Caki2 (cell line): ENCODE results near the gene SUPT4H1. TPM values are rescaled to one million over a fixed set of nuclear protein-coding genes. Genes with fewer than 3 reads are reported as not detected.

Source experiments
- DNase-seq: peaks from one replicate; pipeline ENCODE4 v3.0.0-alpha.2; 2015; ENCODE audit warnings: low read depth
- in situ Hi-C: cut with HindIII; loops from 2 replicates; pipeline ENCODE4 v1.10.0; 2016; ENCODE audit warnings: low sequenced_read_pairs, low pct_unique_long_range_greater_than_20kb, mixed read lengths
- total RNA-seq: library from RNA; depleted of rRNA; stranded (reverse); fragments of >200 nt; shearing (Covaris generic); gene quantifications from 2 replicates; pipeline ENCODE4 v1.2.3, GENCODE V29; 2014; ENCODE audit warnings: low replicate concordance

The SUPT4H1 gene
- total RNA-seq, 1 experiment from 2014 or later = 54.4 TPM

- in situ Hi-C loops = no loop called here
- no peak for DNase-seq
These were observed 37.9 kb downstream of the SUPT4H1 start for GRCh38 chr17:58313815-58314705.

GRCh38 chr17:58312829-58313228 lies 39.2 kb downstream of the SUPT4H1 start:
- no peak for DNase-seq
- in situ Hi-C loops = no loop called here

DNA sequence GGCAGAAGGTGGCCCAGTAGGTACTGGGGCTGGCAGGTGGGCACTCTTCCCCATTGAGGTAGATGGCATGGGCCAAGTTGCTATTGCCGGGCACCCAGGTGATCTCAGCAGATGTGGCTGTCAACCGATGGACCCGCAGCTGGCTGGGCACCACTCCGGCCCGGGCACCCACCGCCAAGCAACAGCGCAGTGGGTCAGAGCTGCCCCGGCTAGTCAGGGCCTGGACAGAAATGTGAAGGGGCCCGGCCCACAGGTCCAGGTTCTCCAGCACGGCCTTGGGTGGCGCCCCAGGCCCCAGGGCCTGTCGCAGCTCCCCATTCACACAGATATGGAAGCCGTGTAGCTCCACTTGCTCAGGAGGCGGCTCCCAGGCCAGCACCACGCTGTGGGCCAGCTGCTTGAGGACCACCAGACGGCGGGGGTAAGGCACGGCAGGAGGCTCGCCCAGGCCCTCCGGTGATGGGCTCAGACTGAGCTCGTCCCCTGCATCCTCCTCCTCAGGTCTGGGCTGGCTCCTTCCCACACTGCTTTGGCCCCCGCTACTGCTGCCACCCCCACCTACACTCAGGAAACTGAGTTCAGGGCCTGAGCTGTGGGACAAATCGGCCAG lies 39.9 kb downstream of the SUPT4H1 start:
- no peak for DNase-seq
- in situ Hi-C loops = no loop called here

DNA sequence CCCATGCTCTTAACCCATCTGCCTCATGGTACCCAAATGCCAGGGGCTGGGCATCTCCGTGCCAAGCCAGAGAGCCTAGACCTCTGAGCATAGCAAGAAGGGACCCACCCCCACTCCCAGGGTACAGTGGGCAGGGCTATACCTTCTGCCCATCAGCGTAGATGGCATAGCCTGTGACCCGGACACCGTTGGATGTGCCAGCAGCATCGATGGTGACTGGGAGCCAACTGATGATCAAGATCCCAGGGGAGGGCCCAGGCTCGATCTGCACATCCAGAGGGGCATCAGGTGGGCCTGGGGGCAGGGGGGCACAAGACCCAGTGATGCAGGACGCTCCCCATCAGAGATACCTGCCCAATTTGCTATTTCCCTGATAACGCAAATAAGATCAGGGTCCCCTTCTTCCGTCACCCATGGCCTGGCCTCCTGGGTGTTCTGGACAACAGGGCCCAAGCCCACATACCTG lies 40.5 kb downstream of the SUPT4H1 start:
- DNase-seq = no peak
- in situ Hi-C loops = no loop called here

- in situ Hi-C loops = no loop called here
- no peak for DNase-seq
These were observed 41.2 kb downstream of the SUPT4H1 start for GRCh38 chr17:58310511-58311428.

- in situ Hi-C loops = no loop called here
- DNase-seq = no peak
These were observed 42.1 kb downstream of the SUPT4H1 start for GRCh38 chr17:58309918-58310259.

DNA sequence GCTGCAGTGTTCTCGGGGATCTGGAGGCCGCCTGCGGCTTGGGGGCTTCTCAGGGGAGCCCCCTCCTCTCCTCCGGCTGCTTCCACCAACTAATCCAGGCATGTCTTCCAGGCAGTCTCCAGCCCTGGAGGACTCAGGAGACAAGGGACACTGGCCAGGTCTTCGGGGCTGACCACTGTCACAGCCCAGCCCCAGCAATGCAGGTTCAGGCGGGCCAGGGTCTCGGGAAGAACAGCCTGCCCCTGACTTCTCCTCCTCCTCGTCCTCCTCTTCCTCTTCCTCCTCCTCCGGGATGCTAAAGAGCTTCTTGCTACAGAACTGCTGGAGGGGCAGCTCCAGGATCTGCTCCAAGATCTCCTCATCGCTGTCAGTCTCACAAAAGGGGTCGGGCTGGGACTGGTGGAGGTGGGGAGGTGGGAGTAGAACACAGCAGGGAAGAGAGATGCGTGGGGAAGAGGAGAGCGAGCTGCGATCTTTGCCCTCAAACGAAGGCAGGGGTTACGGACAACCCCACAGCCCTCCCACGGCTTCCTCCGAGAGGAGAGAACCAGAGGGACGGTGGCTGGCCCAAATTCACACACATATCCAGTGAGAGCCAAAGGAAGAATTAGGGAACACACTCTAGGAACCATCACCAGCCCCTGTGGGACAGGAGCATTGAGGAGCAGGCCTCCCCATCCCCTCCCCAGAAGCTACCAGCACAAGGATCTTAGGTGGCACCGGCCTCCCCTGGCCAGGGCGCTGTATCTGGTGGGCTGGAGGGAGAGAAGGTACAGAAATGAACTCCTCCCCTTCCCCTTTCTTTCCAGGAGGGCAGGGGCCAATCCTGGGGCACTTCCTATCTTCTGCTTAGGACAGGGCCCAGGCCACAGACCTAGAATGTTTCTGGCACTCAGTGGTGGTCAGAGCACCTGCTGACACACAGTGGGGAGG lies 42.8 kb downstream of the SUPT4H1 start:
- in situ Hi-C loops = no loop called here
- DNase-seq = no peak

DNA sequence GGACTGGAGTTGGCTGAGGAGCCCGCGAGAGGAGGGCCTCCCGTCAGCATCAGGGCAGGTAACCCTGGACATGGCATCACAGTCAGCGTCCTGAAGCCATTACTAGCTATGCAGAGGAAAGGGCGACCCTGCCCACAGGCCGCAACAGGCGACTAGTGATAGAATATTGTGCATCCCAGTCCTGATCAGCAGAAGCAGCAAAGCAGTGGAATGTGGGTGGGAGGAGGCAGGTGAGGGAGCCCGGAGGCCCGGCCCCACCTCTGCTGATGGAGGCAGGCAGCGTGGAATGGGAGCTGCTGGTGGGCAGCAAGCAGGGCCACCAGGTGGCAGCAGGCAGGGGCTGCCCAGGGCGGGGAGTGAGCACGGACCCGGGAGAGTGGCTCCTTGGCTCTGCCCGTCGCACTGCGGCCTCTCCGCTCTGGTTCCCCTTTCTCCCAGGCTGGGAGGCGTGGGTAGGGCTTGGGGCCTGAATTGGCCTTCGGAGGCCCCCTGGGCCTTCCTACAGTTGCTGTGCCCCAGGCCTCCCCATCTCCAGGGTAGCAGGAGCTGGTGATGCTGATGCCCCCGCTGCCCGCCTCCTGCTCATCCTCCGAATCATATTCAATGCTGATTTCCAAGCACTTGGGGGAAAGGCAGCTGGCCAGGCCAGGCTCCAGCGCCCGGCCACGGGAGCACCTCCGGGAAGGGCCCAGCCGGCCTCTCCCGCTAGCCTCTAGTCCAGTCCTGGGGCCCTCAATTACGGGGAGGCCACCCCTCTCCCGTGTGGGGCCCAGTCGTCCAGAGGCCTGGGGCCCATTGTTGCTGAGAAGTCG lies 43.6 kb downstream of the SUPT4H1 start:
- no peak for DNase-seq
- in situ Hi-C loops = no loop called here

- in situ Hi-C loops = no loop called here
- DNase-seq = no peak
These were observed 44.4 kb downstream of the SUPT4H1 start for GRCh38 chr17:58307468-58308172.

GRCh38 chr17:58306131-58306951 lies 45.7 kb downstream of the SUPT4H1 start:
- DNase-seq = no peak
- in situ Hi-C loops = no loop called here

GRCh38 chr17:58305626-58306025 lies 46.4 kb downstream of the SUPT4H1 start:
- DNase-seq = no peak
- in situ Hi-C loops = no loop called here

- in situ Hi-C loops = no loop called here
- no peak for DNase-seq
These were observed 47.1 kb downstream of the SUPT4H1 start for GRCh38 chr17:58304750-58305486.

GRCh38 chr17:58303971-58304749 lies 47.8 kb downstream of the SUPT4H1 start:
- peak; percentile 22 for DNase-seq
- in situ Hi-C loops = no loop called here

DNA sequence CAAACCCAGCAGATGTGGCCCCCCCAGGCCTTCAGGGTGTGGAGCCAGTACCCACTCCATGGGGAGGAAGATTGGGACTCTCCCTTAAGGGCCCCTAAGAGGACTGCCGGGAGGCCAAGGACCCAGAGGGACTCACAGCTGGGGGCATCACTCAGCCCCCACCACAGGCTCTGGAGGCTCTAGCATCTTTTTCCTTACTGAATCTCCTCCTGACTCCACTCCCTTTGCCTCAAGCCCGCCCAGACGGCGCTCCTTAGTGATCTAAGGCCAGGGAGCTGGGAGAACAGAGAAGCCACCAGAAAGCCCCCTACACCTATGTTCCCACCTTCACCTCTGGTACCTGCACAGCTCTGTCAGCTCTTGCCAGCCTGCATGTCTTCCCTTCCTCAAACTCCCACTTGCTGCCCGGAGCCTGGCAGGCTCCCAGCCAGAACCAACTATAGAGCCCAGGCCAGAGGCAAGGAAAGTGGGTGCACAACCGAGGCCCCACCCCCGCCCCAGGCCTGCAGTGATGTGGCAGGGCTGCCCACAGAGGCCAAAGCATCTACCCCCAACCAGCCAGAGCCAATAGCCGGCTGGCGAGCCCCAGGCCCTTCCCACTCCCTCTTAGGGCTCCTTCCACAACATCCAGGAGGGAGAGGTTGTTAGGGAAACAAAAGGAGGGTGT lies 48.9 kb downstream of the SUPT4H1 start:
- no peak for DNase-seq
- in situ Hi-C loops = no loop called here
